Hepatocyte (in vitro differentiated cells): ENCODE measurements around the gene SLC39A13. TPM values are rescaled to one million over a fixed set of nuclear protein-coding genes. Genes with fewer than 3 reads are reported as not detected.

Experiments
- microRNA-seq: library from miRNA; unstranded; fragments of <30 nt; microRNA quantifications from one replicate; pipeline ENCODE4, GENCODE V29; 2017
- polyA plus RNA-seq: library from polyadenylated mRNA; unstranded; fragments of >200 nt; fragmentation: Nextera tagmentation; extraction: Ambion mirVana; gene quantifications from 2 replicates; pipeline ENCODE4 v1.2.1, GENCODE V29; 2016
- small RNA-seq: library from RNA; depleted of rRNA; stranded (forward); fragments of <200 nt; gene quantifications from one replicate; pipeline ENCODE3, GENCODE V24; 2014
- total RNA-seq: library from RNA; depleted of rRNA; stranded (reverse); fragments of >200 nt; gene quantifications from 2 replicates; pipeline ENCODE4 v1.2.3, GENCODE V29; 2014

Gene SLC39A13
- total and polyA plus RNA-seq, 2 experiments from 2014 or later = 72.3 to 118 TPM

Small RNA genes within 50 kb of the gene (microRNA-seq; reads per million reads assigned to microRNA genes)
- not detected for gene MIR4487

Small RNA genes within 50 kb of the gene (small RNA-seq; reads per million reads assigned to genes)
- gene MIR4487 = not detected

Other genes with a start within 250 kb of the SLC39A13 start
- gene ARFGAP2, start 231.7 kb upstream of the SLC39A13 start, total RNA-seq = 135 and 146 TPM in 2 replicates
- 64.3 and 76.9 TPM in 2 replicates for gene ARFGAP2, start 231.7 kb upstream of the SLC39A13 start, polyA plus RNA-seq
- 35.2 and 53.7 TPM in 2 replicates for gene PACSIN3, start 222.2 kb upstream of the SLC39A13 start, total RNA-seq
- 68.1 and 70.7 TPM in 2 replicates for gene PACSIN3, start 222.2 kb upstream of the SLC39A13 start, polyA plus RNA-seq
- 17.2 and 17.7 TPM in 2 replicates for gene DDB2, start 193.6 kb upstream of the SLC39A13 start, total RNA-seq
- gene DDB2, start 193.6 kb upstream of the SLC39A13 start, polyA plus RNA-seq = 25.7 and 28.2 TPM in 2 replicates
- 31.5 and 40.3 TPM in 2 replicates for gene ACP2, start 159.8 kb upstream of the SLC39A13 start, total RNA-seq
- 26.5 and 29.6 TPM in 2 replicates for gene ACP2, start 159.8 kb upstream of the SLC39A13 start, polyA plus RNA-seq
- 40.8 and 49.5 TPM in 2 replicates for gene NR1H3, start 150.6 kb upstream of the SLC39A13 start, total RNA-seq
- 41.5 and 43.1 TPM in 2 replicates for gene NR1H3, start 150.6 kb upstream of the SLC39A13 start, polyA plus RNA-seq
- 19.1 and 28.0 TPM in 2 replicates for gene MADD, start 138.5 kb upstream of the SLC39A13 start, total RNA-seq
- 17.6 and 19.6 TPM in 2 replicates for gene MADD, start 138.5 kb upstream of the SLC39A13 start, polyA plus RNA-seq
- 0.68 and 1.4 TPM in 2 replicates for gene MYBPC3, start 55.9 kb upstream of the SLC39A13 start, total RNA-seq
- gene MYBPC3, start 55.9 kb upstream of the SLC39A13 start, polyA plus RNA-seq = 0.51 and 0.75 TPM in 2 replicates
- gene SPI1, start 30.0 kb upstream of the SLC39A13 start, total RNA-seq = 0.13 and 1.1 TPM in 2 replicates
- gene SPI1, start 30.0 kb upstream of the SLC39A13 start, polyA plus RNA-seq = 2.0 and 3.3 TPM in 2 replicates
- 95.8 and 103 TPM in 2 replicates for gene PSMC3, start 17.8 kb downstream of the SLC39A13 start, total RNA-seq
- 142 and 159 TPM in 2 replicates for gene PSMC3, start 17.8 kb downstream of the SLC39A13 start, polyA plus RNA-seq
- gene RAPSN, start 40.5 kb downstream of the SLC39A13 start, total RNA-seq = 0.44 TPM in 1 of 2 replicates, not detected in the other
- 0.34 and 0.46 TPM in 2 replicates for gene RAPSN, start 40.5 kb downstream of the SLC39A13 start, polyA plus RNA-seq
- gene CELF1, start 144.5 kb downstream of the SLC39A13 start, total RNA-seq = 82.7 and 84.6 TPM in 2 replicates
- 59.1 and 70.3 TPM in 2 replicates for gene CELF1, start 144.5 kb downstream of the SLC39A13 start, polyA plus RNA-seq
- 112 and 120 TPM in 2 replicates for gene PTPMT1, start 157.0 kb downstream of the SLC39A13 start, total RNA-seq
- 100 and 108 TPM in 2 replicates for gene PTPMT1, start 157.0 kb downstream of the SLC39A13 start, polyA plus RNA-seq
- gene KBTBD4, start 170.4 kb downstream of the SLC39A13 start, total RNA-seq = 18.0 and 18.2 TPM in 2 replicates
- gene KBTBD4, start 170.4 kb downstream of the SLC39A13 start, polyA plus RNA-seq = 13.1 and 14.6 TPM in 2 replicates
- gene NDUFS3, start 170.5 kb downstream of the SLC39A13 start, total RNA-seq = 65.8 and 92.6 TPM in 2 replicates
- gene NDUFS3, start 170.5 kb downstream of the SLC39A13 start, polyA plus RNA-seq = 107 and 125 TPM in 2 replicates
- gene FAM180B, start 178.1 kb downstream of the SLC39A13 start, total RNA-seq = 0.50 TPM in 1 of 2 replicates, not detected in the other
- gene FAM180B, start 178.1 kb downstream of the SLC39A13 start, polyA plus RNA-seq = not detected in 2 replicates
- gene C1QTNF4, start 185.8 kb downstream of the SLC39A13 start, total RNA-seq = 0.32 and 0.73 TPM in 2 replicates
- 0.50 and 1.0 TPM in 2 replicates for gene C1QTNF4, start 185.8 kb downstream of the SLC39A13 start, polyA plus RNA-seq
- 91.8 and 96.1 TPM in 2 replicates for gene MTCH2, start 234.0 kb downstream of the SLC39A13 start, total RNA-seq
- 130 and 171 TPM in 2 replicates for gene MTCH2, start 234.0 kb downstream of the SLC39A13 start, polyA plus RNA-seq